Effector memory CD4-positive, alpha-beta T cell (primary cell): Measurements from ENCODE around the gene CCDC197.

Source experiments
- DNase-seq, 3 donors: peaks; one replicate each; pipeline ENCODE4 v3.0.0-alpha.2; 2020
- H3K27ac ChIP-seq: 2 replicates; pipeline ENCODE4 v1.7.0; 2013; ENCODE audit warnings: mild to moderate bottlenecking, low read length, moderate library complexity; ENCODE audit not compliant: insufficient read depth, poor library complexity, severe bottlenecking
- H3K27me3 ChIP-seq: replicated peaks from 2 replicates; pipeline ENCODE4 v1.7.0; 2013; ENCODE audit warnings: mild to moderate bottlenecking, low read length; ENCODE audit not compliant: insufficient read depth, control insufficient read depth, poor library complexity, severe bottlenecking
- H3K36me3 ChIP-seq: 2 replicates; pipeline ENCODE4 v1.7.0; 2013; ENCODE audit warnings: mild to moderate bottlenecking, low read length, moderate library complexity; ENCODE audit not compliant: control insufficient read depth, insufficient read depth
- H3K4me1 ChIP-seq: 2 replicates; pipeline ENCODE4 v1.7.0; 2013; ENCODE audit warnings: low read length, mild to moderate bottlenecking; ENCODE audit not compliant: control insufficient read depth, insufficient read depth, poor library complexity, severe bottlenecking
- H3K4me3 ChIP-seq: 2 replicates; pipeline ENCODE4 v1.7.0; 2013; ENCODE audit warnings: low read length, low read depth, mild to moderate bottlenecking; ENCODE audit not compliant: insufficient read depth, poor library complexity, severe bottlenecking
- H3K9me3 ChIP-seq: 2 replicates; pipeline ENCODE4 v1.7.0; 2013; ENCODE audit warnings: mild to moderate bottlenecking, low read length, moderate library complexity; ENCODE audit not compliant: control insufficient read depth

Gene CCDC197

GRCh38 chr14:94031161-94031882 is 34.2 kb downstream of the CCDC197 start:
- Histone ChIP-seq H3K4me1 (peaks cover 17% of the 10 kb centered on the region), H3K36me3 (no peaks in the 10 kb centered on the region), H3K4me3 (no peak overlapping the region), H3K27me3 (no peaks in the 10 kb centered on the region), H3K9me3 (no peaks in the 10 kb centered on the region), H3K27ac (no peak overlapping the region)
- no peak for DNase-seq

DNA sequence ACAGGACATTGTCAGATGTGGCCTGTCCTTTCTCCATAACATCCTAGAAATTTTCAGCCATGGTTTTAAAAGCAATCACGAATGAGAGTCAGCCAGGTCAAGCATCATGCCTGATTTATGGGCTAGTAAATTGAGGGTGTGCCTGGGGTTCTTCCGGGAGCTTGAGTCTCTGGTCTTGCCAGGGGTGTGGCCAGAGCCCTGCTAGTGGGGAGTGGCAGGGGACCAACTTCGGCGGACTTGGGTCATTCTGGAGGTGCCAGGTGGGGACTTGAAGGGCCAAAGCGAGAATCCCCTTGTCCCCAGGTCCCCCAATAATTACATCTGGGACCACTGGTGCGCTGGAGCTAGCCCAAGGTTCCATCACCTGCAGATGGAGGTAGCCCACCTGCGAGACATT is 34.8 kb downstream of the CCDC197 start:
- Histone ChIP-seq H3K9me3 (no peaks in the 10 kb centered on the region), H3K36me3 (no peaks in the 10 kb centered on the region), H3K4me1 (peaks cover 12% of the 10 kb centered on the region), H3K4me3 (no peak overlapping the region), H3K27me3 (no peaks in the 10 kb centered on the region), H3K27ac (no peak overlapping the region)
- DNase-seq = no peak

GRCh38 chr14:94034886-94035285 is 37.8 kb downstream of the CCDC197 start:
- Histone ChIP-seq H3K9me3 (no peaks in the 10 kb centered on the region), H3K27ac (no peak overlapping the region), H3K36me3 (no peaks in the 10 kb centered on the region), H3K4me3 (no peak overlapping the region), H3K4me1 (no peaks in the 10 kb centered on the region), H3K27me3 (no peaks in the 10 kb centered on the region)
- DNase-seq = no peak

DNA sequence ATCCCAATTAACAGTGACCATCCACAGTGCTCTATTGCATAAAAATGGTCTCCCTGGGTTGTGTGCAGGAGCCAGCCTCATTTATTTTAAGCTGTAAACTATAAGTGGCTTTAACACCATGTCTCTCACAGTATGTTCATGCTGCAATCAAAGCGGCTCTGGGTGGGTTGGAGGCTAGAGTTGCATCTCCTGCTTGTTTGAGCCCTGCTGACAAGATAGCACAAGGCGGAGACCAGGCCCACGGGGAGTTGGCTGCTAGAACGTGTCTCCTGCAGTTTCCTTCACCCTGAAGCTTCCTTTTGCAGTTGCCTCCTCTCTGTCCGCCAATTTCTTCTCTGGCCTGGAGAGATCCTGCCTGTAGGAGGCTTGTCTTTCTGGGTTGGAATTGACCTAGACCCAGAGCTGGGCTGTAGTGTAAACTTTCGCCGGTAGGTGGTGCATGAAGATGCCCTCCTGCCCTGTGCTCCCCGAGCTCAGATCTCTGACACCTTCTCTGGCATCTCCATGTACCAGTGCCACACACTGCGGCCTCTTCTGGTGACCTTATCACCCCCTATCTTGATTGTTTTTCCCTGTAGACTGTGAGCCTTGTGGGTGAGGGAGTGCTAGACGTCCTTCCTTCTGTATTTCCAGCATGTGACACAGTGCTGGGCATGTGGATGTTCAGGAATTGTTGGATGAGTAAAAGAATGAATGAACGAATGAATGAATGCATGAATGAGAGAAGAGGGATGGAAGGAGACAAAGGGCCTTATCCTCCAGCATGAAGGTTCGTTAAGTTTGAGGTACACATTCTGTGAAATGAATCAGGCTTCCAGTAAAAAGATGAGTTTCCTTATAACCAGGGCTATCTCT is 39.4 kb downstream of the CCDC197 start:
- Histone ChIP-seq H3K4me3 (no peak overlapping the region), H3K27me3 (no peaks in the 10 kb centered on the region), H3K4me1 (no peaks in the 10 kb centered on the region), H3K36me3 (no peaks in the 10 kb centered on the region), H3K9me3 (no peaks in the 10 kb centered on the region), H3K27ac (no peak overlapping the region)
- DNase-seq = peak; percentile 43 to 55 (median 53)

- no peaks in the 10 kb centered on the region for H3K4me1 ChIP-seq
- H3K36me3 ChIP-seq = no peaks in the 10 kb centered on the region
- DNase-seq = no peak
- no peaks in the 10 kb centered on the region for H3K9me3 ChIP-seq
- no peak overlapping the region for H3K27ac ChIP-seq
- no peaks in the 10 kb centered on the region for H3K27me3 ChIP-seq
- no peak overlapping the region for H3K4me3 ChIP-seq
Measured at GRCh38 chr14:94037954-94038353, 40.9 kb downstream of the CCDC197 start.

- no peak for DNase-seq
- Histone ChIP-seq H3K4me3 (no peak overlapping the region), H3K36me3 (no peaks in the 10 kb centered on the region), H3K4me1 (no peaks in the 10 kb centered on the region), H3K27ac (no peak overlapping the region), H3K27me3 (no peaks in the 10 kb centered on the region), H3K9me3 (no peaks in the 10 kb centered on the region)
Measured at GRCh38 chr14:94038510-94038909, 41.4 kb downstream of the CCDC197 start.

GRCh38 chr14:94038921-94039629 is 42.0 kb downstream of the CCDC197 start:
- Histone ChIP-seq H3K4me1 (no peaks in the 10 kb centered on the region), H3K4me3 (no peak overlapping the region), H3K27me3 (no peaks in the 10 kb centered on the region), H3K27ac (no peak overlapping the region), H3K36me3 (no peaks in the 10 kb centered on the region), H3K9me3 (no peaks in the 10 kb centered on the region)
- DNase-seq = no peak

DNA sequence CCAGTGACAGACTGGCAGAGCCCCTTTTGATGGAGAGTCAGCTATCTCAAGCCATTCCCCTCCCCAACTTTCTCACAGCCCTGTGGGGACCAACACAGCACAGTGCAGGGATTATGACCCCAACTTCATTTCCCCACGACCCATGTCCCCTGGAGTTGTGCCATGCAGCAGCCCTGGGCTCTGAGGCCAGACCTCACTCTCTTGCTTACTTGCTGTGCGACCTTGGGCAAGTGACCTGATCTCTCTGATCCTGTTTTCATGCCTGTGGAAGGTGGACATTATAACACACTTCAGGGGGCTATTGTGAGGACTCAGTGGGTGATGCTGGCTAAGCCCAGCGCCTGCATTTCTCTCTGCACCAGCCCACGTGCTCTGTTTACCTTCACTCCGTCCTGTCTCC is 43.1 kb downstream of the CCDC197 start:
- H3K4me1 ChIP-seq = no peaks in the 10 kb centered on the region
- H3K27ac ChIP-seq = no peak overlapping the region
- no peak overlapping the region for H3K4me3 ChIP-seq
- H3K9me3 ChIP-seq = no peaks in the 10 kb centered on the region
- DNase-seq = no peak
- no peaks in the 10 kb centered on the region for H3K27me3 ChIP-seq
- no peaks in the 10 kb centered on the region for H3K36me3 ChIP-seq

DNA sequence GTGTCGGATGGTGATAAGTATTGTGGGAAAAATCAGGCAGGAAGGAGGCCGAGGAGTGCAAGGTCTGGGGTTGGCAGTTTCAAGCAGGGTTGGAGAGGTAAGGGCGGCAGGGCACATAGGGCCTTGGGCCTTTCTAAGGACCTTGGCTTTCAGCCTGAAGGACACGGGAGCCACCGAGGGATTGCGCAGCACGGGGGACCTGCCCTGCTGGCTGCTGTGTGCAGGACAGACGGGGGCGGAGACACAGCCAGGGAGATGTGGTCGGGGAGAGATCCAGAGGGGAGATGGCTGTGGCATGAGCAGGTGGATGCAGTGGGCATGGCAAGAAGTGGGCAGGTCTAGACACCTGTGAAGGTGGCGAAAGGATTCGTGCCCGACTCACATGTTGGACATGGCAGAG is 43.7 kb downstream of the CCDC197 start:
- Histone ChIP-seq H3K27ac (no peak overlapping the region), H3K27me3 (no peaks in the 10 kb centered on the region), H3K4me1 (no peaks in the 10 kb centered on the region), H3K9me3 (no peaks in the 10 kb centered on the region), H3K36me3 (peaks cover 5% of the 10 kb centered on the region), H3K4me3 (no peak overlapping the region)
- no peak for DNase-seq
